ENCODE measurements around the gene NACA.
"Not testable (repeated sequence)": the region's sequence is repeated elsewhere in the genome, so short reads cannot be mapped to it uniquely, and the experiment has no call there.

The NACA gene

DNA sequence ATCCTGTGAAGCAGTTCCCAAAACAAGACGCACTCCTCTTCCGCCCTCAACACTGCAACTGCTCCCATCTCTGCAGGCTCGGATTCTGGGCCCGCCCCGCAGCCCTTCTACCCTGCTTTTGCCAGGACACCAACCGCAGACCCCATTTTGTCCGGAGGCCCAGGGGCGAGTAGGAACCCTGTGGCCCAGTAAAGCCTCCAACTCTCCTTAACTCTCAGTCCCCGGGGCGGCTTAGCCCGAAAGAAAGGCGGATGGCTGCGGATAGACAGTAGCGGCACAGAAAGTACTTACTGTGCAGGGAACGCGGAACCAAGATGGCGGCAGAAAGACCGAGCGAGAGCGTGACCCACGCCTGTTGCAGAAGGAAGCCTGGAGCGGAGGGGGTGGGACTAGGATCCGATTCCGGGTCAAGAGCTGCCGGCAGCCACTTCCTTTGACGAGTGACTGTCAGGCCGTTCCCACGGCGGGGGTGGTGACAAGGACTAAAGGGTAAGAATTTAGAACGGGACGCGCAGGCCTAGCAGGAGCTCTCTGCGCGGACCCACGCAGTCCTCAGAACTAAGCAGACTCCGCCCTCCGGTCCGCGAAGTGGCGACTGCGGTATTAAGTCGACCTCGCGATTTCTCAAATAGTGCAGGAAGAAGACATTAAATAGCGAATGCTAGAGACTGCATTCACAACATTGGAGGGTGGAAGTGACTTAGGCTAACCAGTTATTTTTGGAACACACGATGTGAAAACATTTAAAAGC lies at the start of gene NACA:
TSS of gene NACA (minus strand) at position 328 of the 751 bp plus-strand sequence. CDS start 778 bp downstream, outside the sequence.
- DNase-seq: peak; percentile 99

DNA sequence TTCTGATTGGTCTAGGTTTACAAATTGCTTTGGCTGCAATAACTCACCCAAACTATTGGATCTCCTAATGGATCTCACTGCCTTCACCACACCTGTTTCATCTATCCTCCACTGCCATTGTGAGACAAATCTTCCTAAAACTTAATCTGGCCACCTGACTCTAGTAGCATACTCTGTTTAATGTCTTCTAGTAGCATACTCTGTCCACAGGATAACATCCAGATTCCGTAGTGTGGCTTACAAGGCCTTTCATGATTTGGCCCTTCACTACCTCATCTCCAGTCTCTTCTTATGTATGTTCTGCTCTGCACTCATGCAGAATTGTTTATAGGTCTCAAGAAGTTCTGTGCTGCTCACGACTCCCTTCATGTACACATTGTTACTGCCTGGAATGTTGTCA lies 48.0 kb upstream of the NACA start:
- DNase-seq: no peak

DNA sequence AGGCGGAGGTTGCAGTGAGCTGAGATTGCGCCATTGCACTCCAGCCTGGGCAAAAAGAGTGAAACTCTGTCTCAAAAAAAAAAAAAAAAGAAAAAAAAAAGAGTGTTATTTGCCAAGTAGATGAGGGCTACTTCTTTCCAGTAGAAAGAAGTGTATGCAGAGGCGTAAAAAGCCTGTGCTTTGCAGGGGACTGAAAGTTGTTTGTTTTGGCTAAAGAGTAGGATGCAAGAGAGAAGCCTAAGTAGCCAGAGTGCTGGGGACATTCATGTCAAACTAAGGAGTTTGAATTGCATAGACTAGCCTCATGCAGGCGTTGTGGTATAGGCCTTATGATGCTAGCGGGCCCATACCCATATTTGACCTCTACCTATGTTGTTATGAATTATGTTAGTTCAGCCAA lies 47.5 kb upstream of the NACA start:
- DNase-seq: no peak

DNA sequence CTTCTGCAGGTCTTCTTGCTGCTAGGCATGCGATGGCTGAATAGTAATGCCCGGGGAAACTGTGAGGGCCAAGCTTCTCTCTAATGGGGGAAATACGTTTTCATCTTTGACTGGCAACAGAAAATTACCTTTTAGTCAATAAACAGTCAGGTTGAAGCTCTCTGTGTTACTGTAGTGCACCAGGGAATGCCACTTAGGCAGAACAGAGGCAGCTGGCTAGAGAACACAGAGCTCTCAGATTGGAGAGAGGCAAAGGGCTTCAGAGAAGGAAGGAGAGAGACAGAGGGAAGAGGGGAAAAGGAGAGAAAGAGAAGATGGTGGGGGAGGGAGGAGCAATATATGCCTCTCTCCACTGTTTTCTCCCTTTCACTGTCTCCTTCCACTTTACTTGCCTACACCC lies 44.8 kb upstream of the NACA start:
- DNase-seq: no peak

DNA sequence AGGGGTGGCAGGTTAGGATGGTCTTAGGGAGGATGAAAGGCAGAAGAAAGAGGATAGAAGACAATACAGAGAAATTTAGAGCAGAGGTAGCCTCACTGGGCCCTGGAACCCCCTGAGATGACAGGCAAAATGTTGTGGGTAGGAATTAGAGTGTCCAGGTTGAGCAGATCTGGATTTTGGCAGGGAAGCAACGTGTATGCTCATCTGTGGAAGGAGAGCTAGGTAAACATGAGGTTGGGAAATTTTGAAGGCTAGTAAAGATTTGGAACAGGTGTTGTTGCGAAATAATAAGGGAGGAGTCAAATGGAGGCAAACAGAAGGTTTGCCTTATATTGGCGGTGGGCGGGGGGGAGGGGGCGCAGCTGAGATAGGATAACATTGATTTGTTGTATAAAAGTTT lies 43.3 kb upstream of the NACA start:
- DNase-seq: no peak

DNA sequence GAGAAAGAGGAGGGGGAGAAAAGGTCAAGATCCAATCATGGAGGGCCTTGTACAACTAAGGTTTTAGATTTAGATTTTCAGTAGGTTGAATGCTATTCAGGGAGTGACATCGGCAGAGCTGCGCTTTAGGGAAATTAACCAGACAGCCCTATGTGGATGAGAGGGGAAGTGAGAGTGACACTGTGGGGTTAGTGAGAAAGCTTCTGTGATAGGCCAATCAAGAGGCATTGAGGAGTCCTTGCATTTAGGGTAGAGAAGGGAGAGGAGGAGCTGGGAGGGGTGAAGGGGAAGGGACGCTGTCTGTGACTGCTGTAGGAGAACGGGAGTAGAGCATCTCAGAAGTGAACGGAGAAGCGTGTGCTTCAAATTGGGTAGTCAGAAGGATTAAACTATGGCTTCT lies 41.4 kb upstream of the NACA start:
- DNase-seq: no peak

DNA sequence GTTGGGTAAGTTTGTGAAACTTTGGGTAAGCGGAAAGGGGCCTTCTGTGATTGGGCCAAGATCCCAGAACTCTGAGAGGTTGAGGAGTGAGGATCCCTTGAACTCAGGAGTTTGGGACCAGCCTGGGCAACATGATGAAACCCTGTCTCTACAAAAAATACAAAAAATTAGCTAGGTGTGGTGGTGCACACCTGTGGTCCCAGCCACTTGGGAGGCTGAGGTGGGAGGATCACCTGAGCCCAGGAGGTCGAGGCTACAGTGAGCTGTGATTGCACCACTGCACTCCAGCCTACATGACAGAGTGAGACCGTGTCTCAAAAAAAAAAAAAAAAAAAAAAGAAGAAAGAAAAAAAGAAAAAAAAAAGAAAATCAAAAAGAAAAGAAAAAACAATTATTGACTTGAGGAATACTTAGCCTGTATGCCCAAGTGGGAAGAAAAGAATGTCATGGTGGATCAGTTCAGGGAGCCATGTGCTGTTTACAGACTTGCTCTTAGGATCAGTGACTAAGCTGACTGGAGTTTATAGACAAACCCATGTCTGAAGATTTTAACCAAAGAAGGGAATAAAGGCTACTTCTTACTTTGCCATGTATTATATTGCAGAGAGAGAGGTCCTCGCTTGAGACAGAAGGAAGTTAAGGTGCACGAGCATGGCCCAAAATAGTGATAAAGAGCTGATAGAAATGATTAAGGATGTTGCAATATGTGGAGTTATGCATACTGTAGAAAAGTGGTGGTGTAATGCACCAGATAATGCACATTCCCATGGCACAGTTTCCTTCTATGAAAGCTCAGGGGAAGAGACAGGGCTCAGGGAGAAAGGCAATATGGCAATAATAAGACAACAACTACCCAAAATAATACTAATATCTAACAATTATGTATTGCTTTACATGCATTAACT lies 38.9 kb upstream of the NACA start:
- no peak for DNase-seq

DNA sequence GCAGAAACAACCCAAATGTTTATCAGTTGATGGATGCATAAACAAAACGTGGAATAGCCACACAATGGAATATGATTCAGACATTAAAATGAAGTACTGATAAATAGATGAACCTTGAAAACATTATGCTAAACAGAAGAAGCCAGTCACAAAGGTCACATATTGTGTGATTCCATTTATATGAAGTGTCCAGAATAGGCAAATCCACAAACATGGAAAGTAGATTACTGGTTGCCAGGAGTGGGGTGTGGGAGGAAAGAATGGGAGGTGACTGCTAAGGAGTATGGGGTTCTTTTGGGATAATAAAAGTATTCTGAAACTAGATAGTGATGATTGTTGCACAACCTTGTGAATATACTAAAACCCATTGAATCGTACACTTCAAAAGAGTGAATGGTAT lies 36.7 kb upstream of the NACA start:
- DNase-seq: no peak

DNA sequence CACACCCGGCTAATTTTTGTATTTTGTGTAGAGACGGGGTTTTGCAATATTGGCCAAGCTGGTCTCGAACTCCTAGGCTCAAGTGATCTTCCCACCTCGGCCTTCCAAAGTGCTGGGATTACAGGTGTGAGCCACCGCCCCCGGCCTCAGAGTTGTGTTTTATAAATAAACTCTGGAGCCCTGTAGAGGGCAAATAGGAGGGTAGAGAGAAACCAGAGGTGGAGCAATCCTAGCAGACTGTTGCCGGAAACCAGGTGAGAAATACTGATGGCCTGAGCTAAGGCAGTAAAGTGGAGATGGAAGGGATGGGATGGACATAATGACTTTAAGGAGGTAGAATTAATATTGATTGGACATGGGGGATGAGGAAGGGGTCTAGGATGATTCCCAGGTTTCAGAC lies 35.4 kb upstream of the NACA start:
- DNase-seq: no peak

DNA sequence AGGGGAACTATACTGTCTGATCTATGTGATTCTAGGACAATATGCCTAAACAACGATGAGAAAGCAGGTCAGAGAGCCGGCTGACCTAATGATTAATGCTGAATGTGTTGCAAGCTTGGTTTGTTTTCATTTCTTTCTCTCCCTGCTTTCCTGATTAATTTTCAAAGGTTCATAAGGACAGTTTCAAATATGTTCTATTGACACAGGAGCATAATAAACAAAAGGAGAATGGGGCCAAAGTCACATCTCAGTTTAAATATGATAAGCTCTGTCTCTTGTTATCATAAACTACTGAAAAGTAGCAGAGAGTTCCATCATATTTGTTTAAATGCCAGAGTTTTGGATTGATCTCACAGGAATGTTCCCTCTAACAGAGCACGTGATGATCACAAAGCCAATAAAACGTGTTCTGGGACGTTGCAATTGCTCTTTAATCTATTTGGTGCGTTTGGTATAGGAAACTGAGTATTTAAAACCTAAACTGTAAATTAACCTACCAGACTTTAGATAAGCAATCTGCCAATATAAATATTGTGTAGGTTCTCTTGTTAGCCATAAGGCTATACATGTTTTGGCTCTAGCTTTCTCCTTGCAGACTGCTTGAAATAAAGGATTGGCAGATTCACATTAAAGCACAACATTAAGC lies 34.3 kb upstream of the NACA start:
- DNase-seq: no peak

DNA sequence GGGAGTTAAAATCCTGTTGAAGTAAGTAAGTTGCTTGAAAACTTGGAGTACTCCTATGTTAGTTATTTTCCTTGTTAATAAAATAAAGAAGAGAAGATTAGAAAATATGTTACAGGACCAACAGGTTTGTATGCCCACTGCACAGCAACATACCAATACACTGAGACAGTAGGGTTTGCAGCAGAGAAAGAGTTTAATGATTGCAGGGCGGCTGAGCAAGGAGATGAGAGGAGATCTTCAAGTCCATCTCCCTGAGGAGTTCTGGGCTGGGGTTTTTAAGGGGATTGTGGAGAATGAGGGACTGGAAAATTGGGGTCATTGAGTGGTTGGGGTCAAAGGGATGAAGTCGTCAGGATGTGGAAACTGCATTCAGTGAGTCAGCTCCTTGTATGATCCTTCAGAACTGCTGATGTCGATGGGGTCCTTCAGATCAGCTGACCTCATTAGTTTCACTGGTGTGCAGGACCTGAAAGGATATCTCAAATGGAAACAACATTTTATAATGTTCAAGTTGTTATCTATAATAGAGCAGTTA lies 33.7 kb upstream of the NACA start:
- no peak for DNase-seq

DNA sequence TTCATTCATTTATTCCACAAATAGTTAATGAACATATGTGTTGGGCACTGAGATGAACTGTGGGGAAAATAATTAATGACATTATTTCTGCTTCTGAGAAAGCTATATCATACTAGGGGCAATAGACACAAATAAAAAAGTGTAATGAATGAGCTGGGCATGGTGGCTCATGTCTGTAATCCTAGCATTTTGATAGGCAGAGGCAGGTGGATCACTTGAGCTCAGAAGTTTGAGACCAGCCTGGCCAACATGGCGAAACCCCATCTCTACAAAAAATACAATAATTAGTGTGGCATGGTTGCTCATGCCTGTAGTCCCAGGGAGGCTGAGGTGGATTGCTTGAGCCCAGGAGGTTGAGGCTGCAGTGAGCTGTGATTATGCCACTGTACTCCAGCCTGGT lies 32.9 kb upstream of the NACA start:
- not testable (repeated sequence) for DNase-seq

DNA sequence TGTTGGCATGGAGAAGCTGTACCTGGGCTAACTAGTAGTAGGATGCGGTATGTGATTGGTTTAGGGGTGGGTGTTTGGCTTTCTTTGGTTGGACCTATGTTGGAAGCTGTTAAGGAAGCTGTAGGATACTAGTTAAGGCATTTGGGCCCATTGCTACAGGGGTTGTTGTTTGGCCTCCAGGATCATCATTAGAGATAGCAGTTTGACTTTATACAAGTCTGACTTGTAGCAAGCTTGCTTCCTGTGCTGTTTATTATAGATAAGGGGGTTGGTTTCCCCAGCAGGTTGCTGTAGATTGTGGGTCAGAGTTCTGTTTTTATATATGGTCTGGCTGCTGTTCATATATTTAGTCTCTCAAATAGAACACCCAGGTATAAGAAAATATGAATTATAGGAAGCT lies 28.5 kb upstream of the NACA start:
- no peak for DNase-seq

DNA sequence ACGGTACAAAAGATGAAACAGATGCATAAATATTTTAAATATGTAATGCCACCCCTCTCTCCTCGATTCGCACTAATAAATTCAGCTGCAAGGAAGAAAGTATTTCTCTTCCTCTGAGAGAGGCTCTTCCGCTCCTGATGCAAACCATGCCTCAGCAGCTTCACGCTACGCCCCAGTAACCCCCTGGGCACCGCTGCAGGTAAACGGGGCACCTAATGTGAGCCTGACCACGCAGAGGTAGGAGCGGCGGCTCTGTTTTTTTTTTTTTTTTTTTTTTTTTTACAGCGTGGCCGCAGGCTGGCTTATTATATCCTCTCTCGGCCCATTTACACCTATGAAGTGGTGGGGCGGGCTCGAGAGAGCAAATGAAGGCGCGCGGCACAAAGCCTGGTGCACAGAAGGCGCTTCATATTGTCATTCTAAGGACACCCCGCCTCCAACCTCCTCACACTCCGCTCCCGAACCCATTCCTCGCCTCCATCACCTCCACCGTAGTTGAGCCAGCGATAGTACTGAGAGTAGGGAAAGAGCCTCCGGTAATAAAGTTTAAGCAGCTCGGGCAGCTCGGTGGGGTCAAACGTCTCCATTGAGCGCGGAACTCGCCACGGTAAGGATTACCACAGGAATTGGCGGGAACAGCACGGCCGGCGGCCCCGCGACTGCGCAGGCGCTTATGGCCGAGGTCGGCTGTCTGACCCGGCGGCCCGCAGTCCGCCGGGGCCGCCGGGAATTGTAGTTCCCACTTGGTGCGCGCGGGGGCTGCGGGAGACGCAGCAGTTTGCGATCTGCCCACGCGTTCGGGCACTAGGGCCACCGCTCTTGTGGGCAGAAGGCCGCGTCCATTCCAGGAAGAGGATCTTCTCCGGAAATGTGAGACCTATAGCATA lies 26.9 kb upstream of the NACA start, which contains the start of gene PRIM1:
TSS of gene PRIM1 (minus strand) at position 612 of the 887 bp plus-strand sequence. CDS start at position 587, 25 bp downstream.
- peak; percentile 90 for DNase-seq

DNA sequence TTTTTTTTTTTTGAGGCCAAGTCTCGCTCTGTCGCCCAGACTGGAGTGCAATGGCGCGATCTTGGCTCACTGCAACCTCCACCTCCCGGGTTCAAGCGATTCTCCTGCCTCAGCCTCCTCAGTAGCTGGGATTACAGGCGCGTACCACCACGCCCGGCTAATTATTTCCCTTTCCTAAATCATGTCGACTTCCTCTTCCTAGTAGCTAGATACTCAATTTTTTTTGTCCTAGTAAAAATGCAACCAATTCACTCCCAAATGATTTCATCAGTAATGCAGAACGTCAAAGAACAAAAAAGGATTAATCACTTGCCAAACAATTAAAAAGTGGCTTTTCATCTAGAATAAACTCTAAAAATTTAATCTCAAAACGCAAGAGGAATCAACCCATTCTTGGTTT lies 25.5 kb upstream of the NACA start:
- not testable (repeated sequence) for DNase-seq

DNA sequence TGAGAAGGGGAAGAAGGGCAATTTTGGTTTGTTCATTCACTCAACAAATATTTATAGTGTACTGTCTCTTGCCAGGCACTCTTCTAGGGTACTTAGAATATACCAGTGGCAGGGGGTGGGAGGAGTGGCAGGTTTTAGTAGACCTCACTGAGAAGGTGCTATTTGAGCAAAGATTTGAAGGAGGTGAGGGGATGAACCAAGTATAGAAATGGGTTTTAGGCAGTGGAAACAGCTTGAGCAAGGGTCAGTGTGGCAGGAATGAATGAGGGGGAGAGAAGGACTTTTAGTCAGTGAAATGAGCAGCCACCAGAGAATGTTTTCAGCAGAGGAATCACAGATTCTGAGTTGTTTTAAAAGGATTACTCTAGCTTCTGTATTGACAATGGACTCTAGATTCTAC lies 24.8 kb upstream of the NACA start:
- DNase-seq: no peak

DNA sequence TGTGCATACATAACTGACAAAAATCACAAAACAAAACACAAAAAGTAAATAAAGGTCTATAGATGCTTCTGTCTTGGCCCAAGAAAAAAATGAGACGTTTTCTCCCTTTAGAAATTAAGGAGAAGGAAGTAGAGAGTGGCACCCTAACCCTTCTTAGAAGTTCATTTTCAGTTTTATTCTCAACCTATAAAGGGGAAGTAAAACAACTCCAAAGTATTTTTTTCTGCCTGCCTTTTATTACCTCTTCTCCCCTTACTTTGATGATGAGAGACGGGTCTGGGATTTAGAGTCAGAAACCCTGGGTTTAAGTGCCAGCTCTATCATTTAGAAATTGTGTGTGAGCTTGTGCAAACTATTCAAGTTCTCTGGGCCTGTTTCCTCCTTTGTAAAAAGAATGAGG lies 24.3 kb upstream of the NACA start:
- no peak for DNase-seq

DNA sequence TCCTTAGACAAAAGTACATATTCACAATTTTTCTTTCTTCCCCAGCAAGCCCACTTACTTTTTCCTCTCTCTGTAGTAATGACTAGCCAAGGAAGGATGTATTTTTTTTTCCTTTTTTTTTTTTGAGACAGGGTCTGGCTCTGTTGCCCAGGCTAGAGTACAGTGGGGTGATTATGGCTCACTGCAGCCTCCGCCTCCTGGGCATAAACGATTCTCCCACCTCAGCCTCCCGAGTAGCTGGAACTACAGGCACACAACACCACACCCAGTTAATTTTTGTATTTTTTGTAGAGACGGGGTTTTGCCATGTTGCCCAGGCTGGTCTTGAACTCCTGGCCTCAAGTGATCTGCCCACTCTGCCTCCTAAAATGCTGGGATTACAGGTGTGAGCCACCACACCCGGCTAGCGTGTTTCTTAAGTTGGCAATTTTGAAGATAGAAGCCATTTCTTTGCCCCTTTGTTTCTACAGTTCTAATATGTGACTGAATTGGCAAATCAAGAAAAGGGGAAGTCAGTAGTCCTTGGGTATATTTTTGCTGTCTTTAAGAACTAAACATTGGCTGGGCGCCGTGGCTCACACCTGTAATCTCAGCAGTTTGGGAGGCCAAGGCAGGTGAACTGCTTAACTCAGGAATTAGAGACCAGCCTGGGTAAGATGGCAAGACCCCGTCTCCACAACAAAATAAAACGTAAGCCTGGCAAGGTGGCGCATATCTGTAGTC lies 3.2 kb upstream of the NACA start:
- no peak for DNase-seq

DNA sequence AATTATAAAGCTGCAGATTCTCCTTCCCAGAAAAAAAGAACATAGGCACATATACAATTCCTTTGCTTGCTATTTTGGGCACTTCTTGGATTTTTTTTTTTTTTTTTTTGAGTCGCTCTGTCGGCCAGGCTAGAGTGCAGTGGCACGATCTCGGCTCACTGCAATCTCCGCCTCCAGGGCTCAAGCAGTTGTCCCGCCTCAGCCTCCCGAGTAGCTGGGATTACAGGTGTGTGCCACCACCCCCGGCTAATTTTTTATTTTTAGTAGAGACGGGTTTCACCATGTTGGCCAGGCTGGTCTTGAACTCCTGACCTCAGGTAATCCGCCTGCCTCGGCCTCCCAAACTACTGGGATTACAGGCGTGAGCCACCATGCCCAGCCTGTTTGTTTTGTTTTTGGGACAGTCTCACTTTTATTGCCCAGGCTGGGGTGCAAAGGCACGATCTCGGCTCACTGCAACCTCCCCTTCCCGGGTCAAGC lies 1.1 kb upstream of the NACA start:
- not testable (repeated sequence) for DNase-seq

DNA sequence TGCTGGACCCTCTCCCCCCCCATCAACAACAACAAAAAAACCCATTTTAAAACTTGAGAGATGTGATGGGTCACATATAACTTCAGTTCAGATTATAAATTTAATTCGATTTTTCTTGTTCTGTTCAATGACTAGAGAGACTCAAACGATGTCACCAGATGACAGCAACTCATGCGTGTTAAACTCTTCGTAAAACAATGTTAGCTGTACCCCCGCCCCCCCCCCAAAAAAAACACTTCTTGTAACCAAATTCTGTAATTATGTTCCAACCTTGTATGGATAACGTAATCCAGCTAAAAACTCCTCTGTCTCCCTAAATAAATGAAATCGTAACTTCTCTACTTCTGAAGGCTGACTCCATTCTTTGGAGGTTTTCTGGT lies 614 bp upstream of the NACA start:
- DNase-seq: no peak

DNA sequence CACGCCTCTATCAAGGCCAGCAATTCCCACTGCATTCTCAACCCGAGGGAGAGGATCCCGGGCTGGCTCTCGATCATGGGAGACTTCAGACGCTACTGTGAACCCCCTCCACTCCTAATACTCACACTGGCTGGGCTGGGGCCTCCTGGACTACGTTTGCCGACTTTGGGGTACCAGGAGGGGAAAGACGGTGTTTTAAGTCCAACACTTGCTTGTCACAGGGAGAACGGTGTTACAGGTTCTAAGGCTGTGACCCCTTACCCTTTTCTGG lies 463 bp downstream of the NACA start:
- DNase-seq: no peak
